Epidermal melanocyte (primary cell): Measurements from ENCODE around the gene SLCO1C1.
"Not testable (repeated sequence)": the region's sequence is repeated elsewhere in the genome, so short reads cannot be mapped to it uniquely, and the experiment has no call there.

Source experiments
- DNase-seq: peaks from one replicate; pipeline ENCODE4 v3.0.0; 2011; ENCODE audit warnings: low spot score; ENCODE audit not compliant: insufficient read length

The SLCO1C1 gene

GRCh38 chr12:20695232-20695631 is at the start of gene SLCO1C1:
Gene SLCO1C1 (plus strand): TSS chr12:20695332. CDS start chr12:20699577, 4,245 bp downstream.
- DNase-seq: no peak

- no peak for DNase-seq
Observed at GRCh38 chr12:20646239-20646827, 48.8 kb upstream of the SLCO1C1 start.

GRCh38 chr12:20653871-20654270 is 41.3 kb upstream of the SLCO1C1 start:
- no peak for DNase-seq

GRCh38 chr12:20656600-20656999 is 38.5 kb upstream of the SLCO1C1 start:
- DNase-seq: no peak

- no peak for DNase-seq
Observed at GRCh38 chr12:20657496-20657895, 37.6 kb upstream of the SLCO1C1 start.

- DNase-seq: no peak
Observed at GRCh38 chr12:20681334-20681733, 13.8 kb upstream of the SLCO1C1 start.

- DNase-seq: no peak
Observed at GRCh38 chr12:20696181-20696905, 1.2 kb downstream of the SLCO1C1 start.

GRCh38 chr12:20701106-20701505 is 6.0 kb downstream of the SLCO1C1 start:
- no peak for DNase-seq

- no peak for DNase-seq
Observed at GRCh38 chr12:20704860-20705259, 9.7 kb downstream of the SLCO1C1 start.

- no peak for DNase-seq
Observed at GRCh38 chr12:20711846-20712245, 16.7 kb downstream of the SLCO1C1 start.

- no peak for DNase-seq
Observed at GRCh38 chr12:20716037-20716436, 20.9 kb downstream of the SLCO1C1 start.

GRCh38 chr12:20716985-20717384 is 21.9 kb downstream of the SLCO1C1 start:
- DNase-seq: no peak

GRCh38 chr12:20718294-20718693 is 23.2 kb downstream of the SLCO1C1 start:
- no peak for DNase-seq

GRCh38 chr12:20722142-20722541 is 27.0 kb downstream of the SLCO1C1 start:
- DNase-seq: no peak

- DNase-seq: no peak
Observed at GRCh38 chr12:20731274-20731673, 36.1 kb downstream of the SLCO1C1 start.

- DNase-seq: no peak
Observed at GRCh38 chr12:20740972-20741371, 45.8 kb downstream of the SLCO1C1 start.

GRCh38 chr12:20748198-20748597 is 53.1 kb downstream of the SLCO1C1 start:
- no peak for DNase-seq

GRCh38 chr12:20751046-20751445 is 55.9 kb downstream of the SLCO1C1 start:
- DNase-seq: no peak

- DNase-seq: no peak
Observed at GRCh38 chr12:20777420-20777819, 82.3 kb downstream of the SLCO1C1 start.

- DNase-seq: no peak
Observed at GRCh38 chr12:20778969-20779368, 83.8 kb downstream of the SLCO1C1 start.

- not testable (repeated sequence) for DNase-seq
Observed at GRCh38 chr12:20779971-20780370, 84.8 kb downstream of the SLCO1C1 start.

GRCh38 chr12:20783796-20784357 is 88.7 kb downstream of the SLCO1C1 start:
- not testable (repeated sequence) for DNase-seq

- DNase-seq: no peak
Observed at GRCh38 chr12:20792971-20793370, 97.8 kb downstream of the SLCO1C1 start.
